Smooth muscle cell (in vitro differentiated cells): Measurements from ENCODE around the gene PRR13. TPM values are rescaled to one million over a fixed set of nuclear protein-coding genes. Genes with fewer than 3 reads are reported as not detected.

Experiments
- DNase-seq: peaks from one replicate; lab custom pipeline; 2025; ENCODE audit not compliant: unreplicated experiment; lab: John Stamatoyannopoulos, UW
- H2AFZ ChIP-seq: fragments of 200-600 bp; sonication (generic); 2 replicates; pipeline ENCODE4 v1.6.0; 2016; ENCODE audit warnings: antibody characterized with exemption, low read depth, mild to moderate bottlenecking
- H3F3A ChIP-seq: fragments of 200-600 bp; sonication (generic); 2 replicates; pipeline ENCODE4 v1.6.0; 2017; ENCODE audit warnings: antibody characterized with exemption, low read depth
- H3K27ac ChIP-seq: fragments of 200-600 bp; sonication (generic); 2 replicates; pipeline ENCODE4 v1.5.1; 2016; ENCODE audit warnings: low read depth, mild to moderate bottlenecking
- H3K27me3 ChIP-seq: fragments of 200-600 bp; sonication (generic); 2 replicates; pipeline ENCODE4 v1.6.1; 2016; ENCODE audit warnings: low read depth, mild to moderate bottlenecking
- H3K36me3 ChIP-seq: fragments of 200-600 bp; sonication (generic); 2 replicates; pipeline ENCODE4 v1.5.1; 2016; ENCODE audit warnings: low read depth
- H3K4me1 ChIP-seq: fragments of 200-600 bp; sonication (generic); 2 replicates; pipeline ENCODE4 v1.5.1; 2016; ENCODE audit warnings: low read depth
- H3K4me2 ChIP-seq: fragments of 200-600 bp; sonication (generic); 2 replicates; pipeline ENCODE4 v1.6.0; 2016; ENCODE audit warnings: mild to moderate bottlenecking
- H3K4me3 ChIP-seq: fragments of 200-600 bp; sonication (generic); 2 replicates; pipeline ENCODE4 v1.5.1; 2016; ENCODE audit warnings: mild to moderate bottlenecking
- H3K79me2 ChIP-seq: fragments of 200-600 bp; sonication (generic); 2 replicates; pipeline ENCODE4 v1.6.0; 2016; ENCODE audit warnings: low read depth, mild to moderate bottlenecking
- H3K9ac ChIP-seq: fragments of 200-600 bp; sonication (generic); 2 replicates; pipeline ENCODE4 v1.6.0; 2016; ENCODE audit warnings: low read depth
- H3K9me3 ChIP-seq: fragments of 200-600 bp; sonication (generic); replicated peaks from 2 replicates; pipeline ENCODE4 v1.5.1; 2016; ENCODE audit warnings: low read depth
- H4K20me1 ChIP-seq: fragments of 200-600 bp; sonication (generic); 2 replicates; pipeline ENCODE4 v1.6.0; 2016; ENCODE audit warnings: low read depth
- WGBS: methylation state at CpG from one replicate; pipeline ENCODE4 v1.1.7; 2016; ENCODE audit warnings: low lambda C conversion rate; 5-methylcytosine and 5-hydroxymethylcytosine counted together
- polyA plus RNA-seq: library from polyadenylated mRNA; unstranded; fragments of >200 nt; fragmentation: Nextera tagmentation; extraction: Ambion mirVana; gene quantifications from 2 replicates; pipeline ENCODE4 v1.2.1, GENCODE V29; 2016
- total RNA-seq: library from RNA; depleted of rRNA; stranded (reverse); fragments of >200 nt; gene quantifications from 2 replicates; pipeline ENCODE4 v1.2.3, GENCODE V29; 2014
- TF ChIP-seq, protein P1 (sequence below): fragments of 200-600 bp; sonication (generic); IDR thresholded peaks from 2 replicates; pipeline ENCODE4 v1.5.1; 2017; ENCODE audit warnings: borderline replicate concordance, mild to moderate bottlenecking, antibody characterized with exemption; ENCODE audit not compliant: insufficient read depth, poor library complexity, severe bottlenecking

Gene PRR13
- total and polyA plus RNA-seq, 2 experiments from 2014 or later: 65.3 to 176 TPM

DNA sequence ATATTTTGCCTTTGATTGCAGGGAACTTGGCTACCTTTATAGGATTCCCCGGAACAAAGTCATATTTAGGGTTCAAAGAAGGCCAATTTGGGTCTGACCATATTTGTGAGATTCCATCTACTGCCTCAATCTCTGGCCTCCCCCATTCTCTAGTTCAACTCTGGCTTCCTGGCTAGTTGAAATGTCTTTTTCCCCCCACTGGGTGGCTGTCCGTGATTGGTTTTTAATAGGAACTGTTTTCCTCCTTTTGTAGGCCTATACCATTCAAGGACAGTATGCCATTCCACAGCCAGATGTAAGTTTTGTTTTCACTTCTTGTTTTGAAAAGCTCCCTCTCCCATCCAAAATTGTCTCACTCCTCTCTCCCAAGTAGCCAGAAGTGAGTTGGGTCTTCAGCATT is 24.1 kb downstream of the PRR13 start:
- Histone ChIP-seq H4K20me1 (peaks cover 100% of the 10 kb centered on the region), H3K36me3 (peaks cover 75% of the 10 kb centered on the region)
- no peak for DNase-seq

DNA sequence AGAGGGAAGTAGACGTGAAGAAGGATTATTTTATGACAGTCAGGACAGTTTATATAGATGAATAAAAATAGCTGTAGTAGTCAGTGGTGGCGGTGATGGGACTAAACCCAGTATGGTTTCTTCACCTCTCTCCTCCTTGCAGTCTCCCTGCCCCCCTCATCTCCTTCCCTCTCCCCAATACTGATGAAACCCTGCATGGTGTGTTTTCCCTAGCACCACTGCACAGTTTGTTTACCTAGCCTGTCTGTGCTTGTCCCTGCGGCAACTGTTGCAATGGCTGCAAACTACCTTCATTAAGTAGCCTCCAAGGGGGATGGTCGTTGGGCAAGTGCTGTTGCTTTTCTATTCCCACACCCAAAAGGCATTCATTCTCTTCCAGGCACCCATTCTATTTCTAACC is 25.1 kb downstream of the PRR13 start:
- Histone ChIP-seq H3F3A (peaks cover 51% of the 10 kb centered on the region), H2AFZ (no peak overlapping the region), H3K4me1 (peaks cover 19% of the 10 kb centered on the region), H3K9me3 (no peaks in the 10 kb centered on the region), H3K4me2 (no peak overlapping the region), H3K27ac (no peak overlapping the region), H3K36me3 (peaks cover 69% of the 10 kb centered on the region), H3K79me2 (peaks cover 96% of the 10 kb centered on the region), H3K9ac (no peak overlapping the region), H3K27me3 (no peaks in the 10 kb centered on the region), H3K4me3 (no peak overlapping the region), H4K20me1 (peaks cover 99% of the 10 kb centered on the region)
- DNase-seq: no peak
- WGBS: 89% methylated on average over 4 of the region's 4 CpGs
- TF ChIP-seq, protein P1, sequence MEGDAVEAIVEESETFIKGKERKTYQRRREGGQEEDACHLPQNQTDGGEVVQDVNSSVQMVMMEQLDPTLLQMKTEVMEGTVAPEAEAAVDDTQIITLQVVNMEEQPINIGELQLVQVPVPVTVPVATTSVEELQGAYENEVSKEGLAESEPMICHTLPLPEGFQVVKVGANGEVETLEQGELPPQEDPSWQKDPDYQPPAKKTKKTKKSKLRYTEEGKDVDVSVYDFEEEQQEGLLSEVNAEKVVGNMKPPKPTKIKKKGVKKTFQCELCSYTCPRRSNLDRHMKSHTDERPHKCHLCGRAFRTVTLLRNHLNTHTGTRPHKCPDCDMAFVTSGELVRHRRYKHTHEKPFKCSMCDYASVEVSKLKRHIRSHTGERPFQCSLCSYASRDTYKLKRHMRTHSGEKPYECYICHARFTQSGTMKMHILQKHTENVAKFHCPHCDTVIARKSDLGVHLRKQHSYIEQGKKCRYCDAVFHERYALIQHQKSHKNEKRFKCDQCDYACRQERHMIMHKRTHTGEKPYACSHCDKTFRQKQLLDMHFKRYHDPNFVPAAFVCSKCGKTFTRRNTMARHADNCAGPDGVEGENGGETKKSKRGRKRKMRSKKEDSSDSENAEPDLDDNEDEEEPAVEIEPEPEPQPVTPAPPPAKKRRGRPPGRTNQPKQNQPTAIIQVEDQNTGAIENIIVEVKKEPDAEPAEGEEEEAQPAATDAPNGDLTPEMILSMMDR: no peak

More for the DNA sequence above, 24.1 kb downstream of the PRR13 start:
- no peak overlapping the region for H3K9ac ChIP-seq
- H3K4me1 ChIP-seq: peaks cover 29% of the 10 kb centered on the region
- no peak overlapping the region for H3K4me3 ChIP-seq
- no peak overlapping the region for H3K4me2 ChIP-seq
- 87% methylated on average over 2 of the region's 2 CpGs for WGBS
- H3K79me2 ChIP-seq: peaks cover 98% of the 10 kb centered on the region
- no peaks in the 10 kb centered on the region for H3K27me3 ChIP-seq
- H2AFZ ChIP-seq: no peak overlapping the region
- no peaks in the 10 kb centered on the region for H3K9me3 ChIP-seq
- TF ChIP-seq, protein P1: no peak
- H3F3A ChIP-seq: peaks cover 49% of the 10 kb centered on the region
- no peak overlapping the region for H3K27ac ChIP-seq

DNA sequence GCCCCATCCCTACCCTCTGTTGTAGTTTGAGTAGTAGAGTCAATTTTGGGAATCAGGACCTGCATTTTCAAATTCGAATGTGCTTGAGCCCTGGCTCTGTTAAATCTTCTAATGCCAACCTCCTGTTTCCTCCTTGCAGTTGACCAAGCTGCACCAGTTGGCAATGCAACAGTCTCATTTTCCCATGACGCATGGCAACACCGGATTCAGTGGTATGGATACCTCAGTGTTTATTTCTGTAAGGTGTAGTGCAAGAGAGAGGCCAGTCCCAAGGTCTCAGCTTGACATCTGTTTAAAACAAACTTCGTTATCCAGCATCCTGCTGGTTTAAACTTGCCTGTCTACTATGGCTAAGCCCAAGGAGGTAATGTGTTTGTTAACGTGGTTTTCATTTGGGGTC is 25.5 kb downstream of the PRR13 start:
- Histone ChIP-seq H2AFZ (no peak overlapping the region), H4K20me1 (peaks cover 99% of the 10 kb centered on the region), H3K4me3 (no peak overlapping the region), H3K9ac (no peak overlapping the region), H3K4me2 (no peak overlapping the region), H3K27me3 (no peaks in the 10 kb centered on the region), H3K27ac (no peak overlapping the region), H3K9me3 (no peaks in the 10 kb centered on the region), H3K4me1 (peaks cover 15% of the 10 kb centered on the region), H3K79me2 (peaks cover 96% of the 10 kb centered on the region), H3K36me3 (peaks cover 65% of the 10 kb centered on the region), H3F3A (peaks cover 56% of the 10 kb centered on the region)
- DNase-seq: no peak
- whole genome bisulfite sequencing: 96% methylated on average over 5 of the region's 5 CpGs
- TF ChIP-seq, protein P1: no peak

DNA sequence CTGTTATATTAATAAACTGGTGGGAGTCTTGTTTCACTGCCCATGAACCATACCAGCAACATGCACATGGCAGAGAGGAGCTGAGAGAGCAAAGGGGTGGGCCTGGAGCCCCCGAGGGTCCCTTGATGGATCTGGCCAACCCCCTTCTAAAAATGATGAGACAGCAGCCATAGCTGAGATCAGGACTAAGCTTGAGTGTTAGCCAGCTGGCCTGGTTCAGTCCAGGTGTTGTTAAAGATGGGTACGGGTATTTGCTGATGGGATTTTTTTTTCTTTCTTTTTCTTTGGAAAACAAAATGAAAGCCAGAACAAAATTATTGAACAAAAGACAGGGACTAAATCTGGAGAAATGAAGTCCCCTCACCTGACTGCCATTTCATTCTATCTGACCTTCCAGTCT is 26.3 kb downstream of the PRR13 start:
- Histone ChIP-seq H4K20me1 (peaks cover 99% of the 10 kb centered on the region), H3K4me1 (peaks cover 9% of the 10 kb centered on the region), H3K4me3 (no peak overlapping the region), H3K9ac (no peak overlapping the region), H3K4me2 (no peak overlapping the region), H2AFZ (no peak overlapping the region), H3K27me3 (no peaks in the 10 kb centered on the region), H3F3A (peaks cover 61% of the 10 kb centered on the region), H3K36me3 (peaks cover 57% of the 10 kb centered on the region), H3K27ac (no peak overlapping the region), H3K9me3 (no peaks in the 10 kb centered on the region), H3K79me2 (peaks cover 95% of the 10 kb centered on the region)
- no peak for DNase-seq
- TF ChIP-seq, protein P1: no peak
- WGBS: 96% methylated on average over 2 of the region's 2 CpGs
